ENCODE results near the gene ADAT1.

- no peak for TF ChIP-seq SUZ12 (IDR thresholded peaks at IDR 0.05; ENCODE audit: extremely low read depth, insufficient read depth, insufficient read length)
- no peak for TF ChIP-seq YY1 (IDR thresholded peaks at IDR 0.05; ENCODE audit: insufficient read depth, insufficient read length)
These were observed 30.8 kb upstream of the ADAT1 start for GRCh38 chr16:75653922-75654321.
